H1 (cell line): ENCODE measurements around the gene PGLYRP2. TPM values are rescaled to one million over a fixed set of nuclear protein-coding genes. Genes with fewer than 3 reads are reported as not detected.

Experiments used
- CTCF ChIA-PET: fragments of 300-600 bp; sonication (Branson Sonifier 250); formaldehyde crosslinking; loops from one replicate; lab custom pipeline; 2021; ENCODE audit not compliant: partially characterized antibody; lab: Charles Lee
- POLR2A ChIA-PET: fragments of 300-600 bp; sonication (Branson Sonifier 250); formaldehyde crosslinking; loops from one replicate; lab custom pipeline; 2021; ENCODE audit warnings: inconsistent platforms; ENCODE audit not compliant: partially characterized antibody; lab: Charles Lee
- DNase-seq, 2 experiments: peaks; one replicate each; pipeline versions ENCODE4 v3.0.0 to v3.0.0-alpha.2; 2010 to 2022; ENCODE audit warnings: low spot score in 2 of 2, low read depth in 1 of 2, mixed read lengths in 1 of 2
- FAIRE-seq: peaks from 2 replicates; lab custom pipeline; 2011; peaks lifted over from hg19 to GRCh38; lab: Jason Lieb, UNC
- H2AFZ ChIP-seq: 2 replicates; pipeline ENCODE4 v1.8.1; 2012; ENCODE audit warnings: low read length, inconsistent platforms
- H2AK5ac ChIP-seq: 2 replicates; pipeline ENCODE4 v1.6.1; 2013; ENCODE audit warnings: low read depth, low read length
- H2BK120ac ChIP-seq: replicated peaks from 2 replicates; pipeline ENCODE3; 2013; ENCODE audit warnings: low read depth, low read length, inconsistent platforms
- H2BK12ac ChIP-seq: 2 replicates; pipeline ENCODE4 v1.6.1; 2013; ENCODE audit warnings: low read depth, low read length
- H2BK15ac ChIP-seq: 2 replicates; pipeline ENCODE4 v1.6.1; 2013; ENCODE audit warnings: low read length
- H2BK20ac ChIP-seq: 2 replicates; pipeline ENCODE4 v1.6.1; 2013; ENCODE audit warnings: low read length
- H2BK5ac ChIP-seq: 2 replicates; pipeline ENCODE4 v1.6.1; 2013; ENCODE audit warnings: low read depth, low read length
- H3K14ac ChIP-seq: 2 replicates; pipeline ENCODE4 v1.6.1; 2013; ENCODE audit warnings: inconsistent platforms; ENCODE audit not compliant: insufficient read length
- H3K18ac ChIP-seq: 2 replicates; pipeline ENCODE4 v1.6.1; 2013; ENCODE audit warnings: low read length; ENCODE audit errors: extremely low read depth
- H3K23ac ChIP-seq: 2 replicates; pipeline ENCODE4 v1.6.1; 2013; ENCODE audit warnings: inconsistent platforms; ENCODE audit not compliant: insufficient read length
- H3K23me2 ChIP-seq: 2 replicates; pipeline ENCODE4 v1.6.1; 2013; ENCODE audit warnings: low read depth, low read length
- H3K27ac ChIP-seq: 2 replicates; pipeline ENCODE4 v1.6.1; 2011; ENCODE audit warnings: low read depth, low read length, inconsistent platforms
- H3K27me3 ChIP-seq, 4 experiments: replicated peaks in 1 of 4; 1 replicate in 1 of 4; 2 replicates in 3 of 4; pipeline versions ENCODE4 v1.6.1 to v1.8.1; 2011 to 2013; ENCODE audit warnings: low read length in 3 of 4, mild to moderate bottlenecking in 3 of 4, inconsistent platforms in 2 of 4, mixed read lengths in 2 of 4, moderate library complexity in 1 of 4; ENCODE audit not compliant: control insufficient read depth in 3 of 4, insufficient read depth in 3 of 4; ENCODE audit errors: extremely low read depth in 1 of 4
- H3K36me3 ChIP-seq, 4 experiments: 2 replicates each; pipeline versions ENCODE4 v1.6.1 to v1.8.1; 2011 to 2013; ENCODE audit warnings: mild to moderate bottlenecking in 4 of 4, low read length in 3 of 4, moderate library complexity in 2 of 4, control low read depth in 1 of 4, inconsistent platforms in 1 of 4; ENCODE audit not compliant: insufficient read depth in 4 of 4, control insufficient read depth in 2 of 4
- H3K4ac ChIP-seq: replicated peaks from 2 replicates; pipeline ENCODE3; 2013; ENCODE audit warnings: low read length, low read depth, mixed read lengths, inconsistent platforms; ENCODE audit not compliant: insufficient read length
- H3K4me1 ChIP-seq, 4 experiments: replicated peaks in 1 of 4; 1 replicate in 1 of 4; 2 replicates in 3 of 4; pipeline versions ENCODE4 v1.6.1 to v1.8.1; 2011 to 2013; ENCODE audit warnings: low read length in 3 of 4, inconsistent platforms in 2 of 4, mixed read lengths in 1 of 4; ENCODE audit not compliant: insufficient read depth in 4 of 4, control insufficient read depth in 3 of 4
- H3K4me2 ChIP-seq, 2 experiments: 2 replicates each; pipeline versions ENCODE4 v1.6.1 to v1.8.1; 2011 to 2013; ENCODE audit warnings: low read depth in 2 of 2, low read length in 2 of 2, control low read depth in 1 of 2, inconsistent platforms in 1 of 2, mild to moderate bottlenecking in 1 of 2; ENCODE audit not compliant: insufficient read depth in 1 of 2
- H3K4me3 ChIP-seq, 4 experiments: fragments of 200-600, 300-600 bp in 1 of 4; sonication (generic), shearing (Covaris generic), sonication (Bioruptor Twin) in 1 of 4; 2 replicates each; pipeline versions ENCODE4 v1.5.1 to v1.8.1; 2011 to 2016; ENCODE audit warnings: low read length in 4 of 4, low read depth in 3 of 4, control low read depth in 2 of 4, inconsistent platforms in 2 of 4, mild to moderate bottlenecking in 2 of 4, mixed read lengths in 1 of 4, moderate library complexity in 1 of 4; ENCODE audit not compliant: insufficient read depth in 2 of 4; ENCODE audit errors: extremely low read depth in 1 of 4
- H3K56ac ChIP-seq: replicated peaks from 2 replicates; pipeline ENCODE3; 2013; ENCODE audit warnings: low read depth, mild to moderate bottlenecking, mixed read lengths, low read length, inconsistent platforms; ENCODE audit not compliant: insufficient read length
- H3K79me1 ChIP-seq: 2 replicates; pipeline ENCODE4 v1.6.1; 2013; ENCODE audit warnings: low read depth, low read length, control low read depth
- H3K79me2 ChIP-seq, 2 experiments: 2 replicates each; pipeline versions ENCODE4 v1.6.1 to v1.8.1; 2012 to 2013; ENCODE audit warnings: low read length in 2 of 2, mild to moderate bottlenecking in 2 of 2, inconsistent platforms in 1 of 2; ENCODE audit not compliant: insufficient read depth in 2 of 2, control insufficient read depth in 1 of 2
- H3K9ac ChIP-seq, 4 experiments: replicated peaks in 1 of 4; 1 replicate in 1 of 4; 2 replicates in 3 of 4; pipeline versions ENCODE4 v1.6.1 to v1.8.1; 2011 to 2013; ENCODE audit warnings: low read depth in 3 of 4, low read length in 3 of 4, control low read depth in 2 of 4, mild to moderate bottlenecking in 2 of 4, moderate library complexity in 2 of 4, inconsistent platforms in 1 of 4; ENCODE audit errors: extremely low read depth in 1 of 4
- H3K9me3 ChIP-seq, 2 experiments: 2 replicates each; pipeline versions ENCODE4 v1.6.1 to v1.8.1; 2012 to 2013; ENCODE audit warnings: mild to moderate bottlenecking in 2 of 2, moderate library complexity in 2 of 2, control low read depth in 1 of 2, inconsistent platforms in 1 of 2, low read depth in 1 of 2, low read length in 1 of 2, mixed read lengths in 1 of 2; ENCODE audit not compliant: insufficient read depth in 2 of 2
- H4K20me1 ChIP-seq, 2 experiments: replicated peaks in 1 of 2; 2 replicates each; pipeline versions ENCODE3 to v1.8.1; 2011 to 2013; ENCODE audit warnings: inconsistent platforms in 2 of 2, low read length in 2 of 2, mild to moderate bottlenecking in 1 of 2; ENCODE audit not compliant: insufficient read depth in 2 of 2, control insufficient read depth in 1 of 2
- H4K5ac ChIP-seq: 2 replicates; pipeline ENCODE4 v1.6.1; 2013; ENCODE audit warnings: low read length, low read depth, mixed read lengths, inconsistent platforms; ENCODE audit not compliant: insufficient read length
- H4K8ac ChIP-seq: 2 replicates; pipeline ENCODE4 v1.8.0; 2013; ENCODE audit warnings: mild to moderate bottlenecking, moderate library complexity, low read length, inconsistent platforms; ENCODE audit not compliant: insufficient read depth; ENCODE audit errors: extremely low read depth
- H4K91ac ChIP-seq: replicated peaks from 2 replicates; pipeline ENCODE3; 2013; ENCODE audit warnings: low read length, mixed read lengths, inconsistent platforms; ENCODE audit not compliant: insufficient read length
- ASH2L ChIP-seq: fragments of 200-600, 300-600 bp; sonication (generic); IDR thresholded peaks from one replicate; pipeline ENCODE4 v1.7.1; 2017; ENCODE audit warnings: low read length
- BCL11A ChIP-seq, 2 experiments: IDR thresholded peaks; one replicate each; pipeline ENCODE4 v1.6.1; 2011; ENCODE audit warnings: low read depth in 2 of 2, low read length in 2 of 2, mild to moderate bottlenecking in 2 of 2
- BRCA1 ChIP-seq: IDR thresholded peaks from 2 replicates; pipeline ENCODE4 v1.6.1; 2012; ENCODE audit warnings: low read depth, low read length, improper control_type of control experiment
- FOSL1 ChIP-seq: IDR thresholded peaks from 2 replicates; pipeline ENCODE4 v1.6.1; 2011; ENCODE audit warnings: mild to moderate bottlenecking, low read depth, low read length, moderate library complexity; ENCODE audit not compliant: insufficient read depth
- KDM1A ChIP-seq: fragments of 200-600, 300-600 bp; sonication (generic); IDR thresholded peaks from 2 replicates; pipeline ENCODE4 v1.7.1; 2016; ENCODE audit warnings: mild to moderate bottlenecking, low read length, borderline replicate concordance
- PHF8 ChIP-seq: fragments of 200-600 bp; sonication (generic); conservative IDR thresholded peaks from 2 replicates; pipeline ENCODE4 v1.7.1; 2012; ENCODE audit warnings: low read depth, mild to moderate bottlenecking, inconsistent platforms, low read length, moderate library complexity
- RAD21 ChIP-seq, 2 experiments: IDR thresholded peaks in 1 of 2; conservative IDR thresholded peaks in 1 of 2; 2 replicates each; pipeline ENCODE4 v1.6.1; 2011; ENCODE audit warnings: low read depth in 2 of 2, low read length in 2 of 2, improper control_type of control experiment in 1 of 2, inconsistent platforms in 1 of 2, mild to moderate bottlenecking in 1 of 2, moderate library complexity in 1 of 2
- SP2 ChIP-seq: IDR thresholded peaks from 2 replicates; pipeline ENCODE4 v1.6.1; 2012; ENCODE audit warnings: mild to moderate bottlenecking, low read length, inconsistent platforms
- TAF7 ChIP-seq: optimal IDR thresholded peaks from 2 replicates; pipeline ENCODE3; 2011; ENCODE audit warnings: low read depth, mild to moderate bottlenecking, inconsistent platforms, low read length, moderate library complexity, borderline replicate concordance
- WGBS, 2 experiments: shearing (Covaris generic) in 1 of 2; methylation state at CpG; one replicate each; pipeline versions ENCODE4 v1.1.6 to v1.1.7; 2013 to 2015; ENCODE audit warnings: low lambda C conversion rate in 2 of 2, mixed read lengths in 2 of 2, inconsistent platforms in 1 of 2, low coverage in 1 of 2, missing lambda C conversion rate in 1 of 2; ENCODE audit not compliant: insufficient replicate concordance in 2 of 2, insufficient coverage in 1 of 2, insufficient read length in 1 of 2; ENCODE audit errors: extremely low coverage in 1 of 2, missing lambda C conversion rate in 1 of 2; 5-methylcytosine and 5-hydroxymethylcytosine counted together
- polyA plus RNA-seq, 7 experiments: library from polyadenylated mRNA; depleted of rRNA in 3 of 7; stranded (reverse) in 5 of 7; unstranded in 2 of 7; fragments of >200 nt in 5 of 7; fragments of 200-250 nt in 2 of 7; gene quantifications; 1 replicate in 5 of 7; 2 replicates in 1 of 7; 4 replicates in 1 of 7; pipeline versions ENCODE4 v1.2.1 to v1.2.3, GENCODE V29; 2011 to 2013; ENCODE audit warnings: missing spikeins in 2 of 7, mixed read lengths in 2 of 7
- total RNA-seq: library from RNA; stranded (reverse); fragmentation: NEBNext Ultra II Directional; extraction: Animal tissue kit (Norgen Biotek cat#: 25700); gene quantifications from 2 replicates; pipeline ENCODE4 v1.2.1, GENCODE V29; 2021
- TF ChIP-seq, protein P1 (sequence below): IDR thresholded peaks from 2 replicates; pipeline ENCODE4 v1.6.1; 2012; ENCODE audit warnings: low read length, inconsistent platforms

Gene PGLYRP2
- total and polyA plus RNA-seq, 2 of the 8 experiments (the other 6 are each of a cell fraction or from before 2014, with no cell fraction given), result not detected

DNA sequence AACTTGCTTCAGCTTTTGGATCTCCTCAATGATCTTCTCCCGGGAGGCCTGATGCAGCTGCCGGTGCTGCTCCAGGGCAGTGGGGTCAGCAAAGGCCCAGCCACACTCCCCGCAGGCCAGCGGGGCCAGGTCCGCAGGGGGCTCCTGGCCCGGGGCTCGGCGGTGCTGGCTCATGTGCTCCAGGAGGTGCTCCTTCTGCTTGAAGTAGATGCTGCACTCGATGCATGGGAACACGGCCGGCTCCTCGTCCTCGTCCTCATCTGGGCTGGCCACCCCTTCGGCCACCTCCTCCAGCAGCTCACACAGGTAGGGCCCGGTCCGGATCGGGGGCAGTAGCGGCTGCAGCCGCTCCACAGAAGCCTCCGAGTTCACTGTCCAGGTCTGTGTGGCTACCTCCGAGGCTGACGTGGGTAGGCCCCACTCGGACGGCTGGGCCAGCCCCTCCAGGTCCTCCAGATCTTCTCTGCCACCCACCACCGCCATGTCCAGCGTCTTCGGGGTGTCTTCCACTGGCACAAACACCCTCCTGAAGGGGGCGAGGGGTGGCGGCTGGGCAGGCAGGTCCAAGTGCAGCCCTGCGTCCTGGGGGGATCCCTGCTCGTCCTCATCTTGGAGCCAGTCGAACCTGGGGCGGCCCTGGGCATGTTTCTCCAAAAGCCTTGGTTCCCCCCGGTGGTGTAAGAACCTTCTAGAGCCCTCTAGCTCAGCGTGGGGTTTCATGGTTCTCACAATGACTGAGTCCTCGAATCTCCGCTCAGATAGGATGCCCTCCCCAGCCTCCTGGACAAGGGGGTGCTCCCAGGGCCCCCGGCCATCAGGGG lies 39.3 kb downstream of the PGLYRP2 start:
- Histone ChIP-seq H3K9me3 (no peaks in the 10 kb centered on the region), H4K20me1 (no peaks in the 10 kb centered on the region), H3K18ac (no peak overlapping the region), H2BK12ac (no peak overlapping the region), H3K9ac (no peak overlapping the region), H2BK15ac (no peak overlapping the region), H3K27me3 (no peaks in the 10 kb centered on the region), H3K56ac (no peak overlapping the region), H3K27ac (no peak overlapping the region), H3K4me1 (no peaks in the 10 kb centered on the region; a peak in 1 of 7 replicates), H3K36me3 (no peaks in the 10 kb centered on the region), H2BK20ac (no peak overlapping the region), H4K8ac (peak overlapping the region; percentile 25; the same call in 1 of the 2 replicates), H3K79me1 (no peaks in the 10 kb centered on the region), H3K79me2 (no peaks in the 10 kb centered on the region), H2BK5ac (no peak overlapping the region), H2AFZ (no peak overlapping the region), H3K4me3 (no peak overlapping the region), H4K5ac (no peak overlapping the region), H3K14ac (no peak overlapping the region), H3K23ac (no peak overlapping the region), H3K4ac (no peak overlapping the region), H2BK120ac (no peak overlapping the region), H2AK5ac (no peak overlapping the region), H3K23me2 (no peaks in the 10 kb centered on the region), H4K91ac (no peak overlapping the region), H3K4me2 (no peak overlapping the region)
- no peak for DNase-seq
- 87% methylated on average over 14 of the region's 38 CpGs; no CpG with 5 or more reads in 1 of the 2 experiments for WGBS, 2 experiments
- POLR2A ChIA-PET, result interaction anchor here (2.6 kb wide), 1 partner anchor 20 kb away, joined by 8 read pairs; the partner anchor contains the start of gene AKAP8L
- CTCF ChIA-PET, result interaction anchor here (1.1 to 7.5 kb wide), 3 partner anchors 8 to 20 kb away, joined by 3 to 48 read pairs (median 8); partner anchors contain the start of gene AKAP8L
- no peak for FAIRE-seq
- no peak for TF ChIP-seq BRCA1
- TF ChIP-seq KDM1A, result no peak
- no peak for TF ChIP-seq BCL11A (IDR thresholded peaks at IDR 0.05; ENCODE audit: low read depth in 2 of 2, low read length in 2 of 2)
- TF ChIP-seq ASH2L, result no peak
- no peak for TF ChIP-seq FOSL1
- TF ChIP-seq, protein P1, sequence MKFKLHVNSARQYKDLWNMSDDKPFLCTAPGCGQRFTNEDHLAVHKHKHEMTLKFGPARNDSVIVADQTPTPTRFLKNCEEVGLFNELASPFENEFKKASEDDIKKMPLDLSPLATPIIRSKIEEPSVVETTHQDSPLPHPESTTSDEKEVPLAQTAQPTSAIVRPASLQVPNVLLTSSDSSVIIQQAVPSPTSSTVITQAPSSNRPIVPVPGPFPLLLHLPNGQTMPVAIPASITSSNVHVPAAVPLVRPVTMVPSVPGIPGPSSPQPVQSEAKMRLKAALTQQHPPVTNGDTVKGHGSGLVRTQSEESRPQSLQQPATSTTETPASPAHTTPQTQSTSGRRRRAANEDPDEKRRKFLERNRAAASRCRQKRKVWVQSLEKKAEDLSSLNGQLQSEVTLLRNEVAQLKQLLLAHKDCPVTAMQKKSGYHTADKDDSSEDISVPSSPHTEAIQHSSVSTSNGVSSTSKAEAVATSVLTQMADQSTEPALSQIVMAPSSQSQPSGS, result no peak
- TF ChIP-seq SP2, result no peak
- no peak for TF ChIP-seq RAD21 (IDR thresholded peaks at IDR 0.05 in 1 of 2, conservative IDR thresholded peaks at IDR 0.05 in 1 of 2; ENCODE audit: low read depth in 2 of 2, low read length in 2 of 2)
- no peak for TF ChIP-seq PHF8
- TF ChIP-seq TAF7, result no peak
